HG03045 (cell line): ENCODE data around the gene RAB25.
"Not testable (repeated sequence)": the region's sequence is repeated elsewhere in the genome, so short reads cannot be mapped to it uniquely, and the experiment has no call there.

Source experiments
- ATAC-seq: cut with Tn5 transposase; IDR thresholded peaks from one replicate; pipeline ENCODE4 v1.9.1; 2021; ENCODE audit warnings: mild to moderate bottlenecking, moderate library complexity; ENCODE audit not compliant: unreplicated experiment

RAB25 gene

DNA sequence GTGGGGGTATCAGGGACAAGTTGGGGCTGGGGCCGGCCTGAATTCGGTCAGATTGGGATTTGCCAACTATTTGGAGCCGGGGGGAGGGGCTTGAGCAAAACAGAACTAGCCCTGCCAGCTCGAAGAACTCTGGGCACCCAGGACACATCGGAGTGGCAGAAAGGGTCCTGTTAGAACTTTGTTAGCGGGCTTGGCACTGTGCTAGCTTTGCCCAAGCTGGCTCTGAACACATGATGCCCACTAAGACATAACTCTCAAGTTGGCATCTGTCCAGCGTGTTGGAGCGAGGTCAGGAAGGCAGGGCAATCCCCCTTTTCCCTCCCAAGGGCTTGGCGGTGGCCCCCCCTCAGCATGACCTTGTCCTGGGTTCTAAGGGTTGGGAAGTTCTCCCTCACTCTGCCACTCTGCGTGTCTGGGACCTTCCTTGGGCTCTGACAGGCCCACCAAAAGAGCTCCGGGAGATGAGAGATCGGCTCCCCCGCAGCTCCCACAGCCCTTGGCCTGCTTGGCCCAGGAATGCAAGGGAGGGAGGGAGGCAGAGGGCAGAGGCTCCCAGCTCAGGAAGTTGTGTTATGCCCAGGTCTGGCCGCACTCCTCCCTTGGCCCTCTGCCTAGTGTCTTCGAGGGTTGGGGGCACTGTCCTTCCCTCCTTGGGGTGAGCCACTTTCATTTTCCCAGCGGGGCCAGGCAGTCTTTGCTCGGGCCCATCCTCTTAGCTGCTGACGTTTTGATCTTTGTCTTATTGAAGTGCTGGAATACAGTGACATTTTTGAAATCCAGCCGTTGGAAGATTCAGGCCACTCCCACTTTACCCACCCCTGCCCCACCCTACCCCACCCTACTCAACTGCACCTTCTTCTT, 54.8 kb downstream of the RAB25 start:
- no peak for ATAC-seq

DNA sequence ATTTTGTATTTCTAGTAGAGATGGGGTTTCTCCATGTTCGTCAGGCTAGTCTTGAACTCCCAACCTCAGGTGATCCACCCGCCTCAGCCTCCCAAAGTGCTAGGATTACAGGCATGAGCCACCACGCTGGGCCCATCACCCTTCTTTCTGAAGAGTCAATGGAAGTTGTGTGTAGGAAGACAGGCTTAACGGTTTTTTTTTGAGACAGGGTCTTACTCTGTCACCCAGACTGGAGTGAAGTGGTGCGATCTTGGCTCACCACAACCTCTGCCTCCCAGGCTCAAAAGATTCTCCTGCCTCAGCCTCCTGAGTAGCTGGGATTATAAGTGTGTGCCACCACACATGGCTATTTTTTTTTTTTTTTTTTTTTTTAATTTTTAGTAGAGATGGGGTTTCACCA, 55.8 kb downstream of the RAB25 start:
- ATAC-seq = not testable (repeated sequence)

DNA sequence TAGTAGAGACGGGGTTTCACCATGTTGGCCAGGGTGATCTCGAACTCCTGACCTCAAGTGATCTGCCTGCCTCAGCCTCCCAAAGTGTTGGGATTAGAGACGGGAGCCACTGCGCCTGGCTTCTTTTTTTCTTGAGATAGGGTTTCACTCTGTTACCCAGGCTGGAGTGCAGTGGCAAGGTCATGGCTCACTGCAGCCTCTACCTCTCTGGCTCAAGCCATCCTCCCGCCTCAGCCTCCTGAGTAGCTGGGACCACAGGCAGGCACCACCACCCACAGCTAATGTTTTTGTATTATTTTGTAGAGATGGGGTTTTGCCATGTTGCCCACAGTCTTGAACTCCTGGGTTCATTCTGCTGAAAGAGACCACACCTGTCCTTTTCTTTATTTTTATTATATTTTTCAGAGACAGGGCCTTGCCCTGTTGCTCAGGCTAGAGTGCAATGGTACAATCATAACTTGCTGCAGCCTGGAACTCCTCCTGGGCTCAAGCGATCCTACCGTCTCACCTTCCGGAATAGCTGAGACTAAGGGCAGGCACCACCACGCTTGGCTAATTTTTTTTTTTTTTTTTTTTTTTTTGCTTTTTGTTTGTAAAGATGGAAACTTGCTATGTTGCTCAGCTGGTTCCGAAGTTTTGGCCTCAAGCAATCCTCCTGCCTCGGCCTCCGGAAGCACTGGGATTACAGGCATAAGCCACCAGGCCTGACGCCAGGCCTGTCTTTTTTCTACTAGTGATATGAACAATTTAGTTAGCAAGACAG, 56.6 kb downstream of the RAB25 start:
- ATAC-seq = no peak

DNA sequence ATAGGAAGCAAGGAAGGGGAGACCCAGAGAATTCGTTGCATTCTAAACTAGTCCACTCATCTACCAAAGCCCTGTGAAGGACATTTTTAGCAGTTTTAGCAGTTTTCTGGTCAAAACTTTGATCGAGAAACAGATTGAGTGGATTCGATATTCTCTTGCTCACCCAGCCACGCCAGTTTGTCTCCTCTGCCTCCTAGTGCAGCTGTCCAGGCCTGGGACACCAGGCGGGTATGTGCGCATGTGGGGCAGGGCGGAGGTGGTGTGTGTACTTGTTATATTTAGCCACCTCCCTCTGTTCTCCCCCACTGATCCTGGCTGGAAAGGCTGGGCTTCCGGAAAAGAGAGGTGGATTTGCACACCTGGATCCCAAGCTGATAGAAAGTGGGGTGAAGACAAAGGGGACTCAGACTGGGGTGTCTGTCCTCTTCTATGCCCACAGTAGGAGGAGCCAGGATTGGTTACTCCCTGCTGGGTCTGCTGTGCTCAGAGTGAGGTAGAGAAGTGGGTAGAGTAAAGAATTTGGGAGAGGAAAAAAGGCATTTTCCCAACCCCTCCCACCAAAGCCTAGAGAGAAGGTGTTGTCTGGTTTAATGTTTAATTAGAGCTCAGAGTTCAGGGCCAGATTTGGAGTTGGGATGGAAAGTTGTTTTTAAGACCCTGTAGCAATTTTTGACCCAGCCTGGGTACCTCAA, 57.4 kb downstream of the RAB25 start:
- ATAC-seq = no peak

DNA sequence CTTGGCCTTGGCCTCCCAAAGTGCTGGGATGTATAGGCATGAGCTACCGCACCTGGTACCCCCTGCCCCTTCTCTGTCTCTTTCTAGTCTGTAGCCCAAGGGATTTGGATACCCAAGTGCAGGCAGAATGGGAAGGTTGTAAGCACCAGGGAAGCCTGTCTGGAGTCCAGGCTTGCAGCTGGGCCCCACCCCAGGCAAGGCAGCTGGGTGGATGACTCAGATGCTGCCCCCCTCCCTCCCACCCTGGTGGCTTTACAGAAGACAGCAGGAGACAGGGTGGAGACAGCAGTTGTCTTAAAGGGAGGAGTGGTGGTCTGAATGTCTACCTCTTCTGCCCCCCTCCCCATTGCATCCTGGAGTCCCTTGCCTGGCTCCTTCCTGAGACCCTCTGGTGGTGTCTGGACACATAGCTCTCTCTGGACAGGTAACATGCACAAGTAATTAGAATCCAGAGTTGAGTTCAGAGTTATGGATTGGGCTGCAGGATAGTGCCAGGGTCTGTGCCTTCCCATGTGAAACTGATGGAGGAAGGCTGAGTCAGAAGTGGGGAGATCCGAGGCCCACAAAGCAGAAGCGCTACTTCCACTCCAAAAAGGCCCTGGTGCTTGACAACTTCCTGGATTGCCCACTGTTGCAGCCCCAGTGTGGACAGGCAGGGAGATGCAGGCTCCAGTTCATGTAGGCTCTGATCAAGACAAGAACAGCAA, 58.7 kb downstream of the RAB25 start:
- ATAC-seq = no peak
